Measurements from ENCODE around the gene CCSER2.
"Not testable (repeated sequence)": the region's sequence is repeated elsewhere in the genome, so short reads cannot be mapped to it uniquely, and the experiment has no call there.

Gene CCSER2

GRCh38 chr10:84317174-84317573 is 11.2 kb upstream of the CCSER2 start:
- no peak for DNase-seq

DNA sequence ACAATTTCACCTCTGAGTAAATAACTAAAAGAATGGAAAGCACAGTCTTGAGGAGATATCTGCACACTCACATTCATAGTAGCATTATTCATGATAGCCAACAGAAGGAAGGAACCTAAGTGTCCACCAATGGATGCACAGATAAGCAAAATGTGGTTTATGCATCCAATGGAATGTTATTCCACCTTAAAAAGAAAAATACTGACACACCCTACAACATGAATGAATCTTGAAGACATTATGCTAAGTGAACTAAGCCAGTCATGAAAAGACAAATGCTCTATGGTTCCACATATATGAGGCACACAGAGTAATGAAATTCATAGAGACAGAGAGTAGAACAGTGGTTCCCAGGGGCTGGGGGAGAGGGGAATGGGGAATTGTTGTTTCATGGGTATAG is 6.5 kb upstream of the CCSER2 start:
- DNase-seq = no peak

DNA sequence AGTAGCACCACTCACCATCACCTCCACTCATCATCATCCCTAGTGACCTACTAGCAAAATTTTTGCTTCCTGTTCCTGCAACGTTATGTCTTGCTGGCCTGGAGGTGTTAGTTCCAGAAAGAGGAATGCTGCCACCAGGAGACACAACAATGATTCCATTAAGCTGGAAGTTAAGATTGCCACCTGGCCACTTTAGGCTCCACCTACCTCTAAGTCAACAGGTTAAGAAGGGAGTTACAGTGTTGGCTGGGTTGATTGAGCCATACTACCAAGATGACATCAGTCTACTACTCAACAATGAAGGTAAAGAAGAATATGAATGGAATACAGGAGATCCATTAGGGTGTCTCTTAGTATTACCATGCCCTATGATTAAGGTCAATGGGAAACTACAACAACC is 4.8 kb upstream of the CCSER2 start:
- not testable (repeated sequence) for DNase-seq

DNA sequence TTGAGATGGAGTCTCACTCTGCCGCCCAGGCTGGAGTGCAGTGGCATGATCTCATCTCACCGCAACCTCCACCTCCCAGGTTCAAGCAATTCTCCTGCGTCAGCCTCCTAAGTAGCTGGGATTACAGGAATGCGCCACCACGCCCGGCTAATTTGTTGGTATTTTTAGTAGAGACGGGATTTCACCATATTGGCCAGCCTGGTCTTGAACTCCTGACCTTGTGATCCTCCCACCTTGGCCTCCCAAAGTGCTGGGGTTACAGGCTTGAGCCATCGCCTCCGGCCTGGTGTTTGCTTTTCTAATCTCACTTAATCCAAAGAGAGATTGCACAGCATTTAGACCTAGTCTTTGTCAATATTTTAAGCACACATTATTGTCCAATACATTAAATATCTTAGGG is 1.4 kb upstream of the CCSER2 start:
- DNase-seq = not testable (repeated sequence)

- peak; percentile 52 for DNase-seq
These were observed 815 bp downstream of the CCSER2 start for GRCh38 chr10:84329196-84329611.

GRCh38 chr10:84329986-84330651 is 1.7 kb downstream of the CCSER2 start:
- no peak for DNase-seq

DNA sequence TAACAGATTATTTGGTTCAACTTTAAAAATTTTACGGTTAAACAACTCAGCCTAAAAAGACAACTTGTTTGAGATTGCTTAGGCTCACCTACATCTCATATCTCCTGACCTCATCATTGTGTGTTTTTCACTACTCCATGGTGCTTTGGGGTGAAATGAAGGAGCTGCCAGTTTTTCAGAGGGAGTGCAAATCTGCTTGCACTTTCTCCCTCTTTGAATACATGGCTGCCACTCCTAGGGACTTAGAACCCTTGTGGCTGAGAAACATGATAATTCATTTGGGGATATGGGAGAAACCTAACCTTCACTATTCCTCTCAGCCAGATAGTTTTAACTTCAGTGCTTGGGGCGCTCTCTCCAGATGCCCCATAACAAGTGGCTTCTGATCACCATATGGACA is 2.7 kb downstream of the CCSER2 start:
- no peak for DNase-seq

DNA sequence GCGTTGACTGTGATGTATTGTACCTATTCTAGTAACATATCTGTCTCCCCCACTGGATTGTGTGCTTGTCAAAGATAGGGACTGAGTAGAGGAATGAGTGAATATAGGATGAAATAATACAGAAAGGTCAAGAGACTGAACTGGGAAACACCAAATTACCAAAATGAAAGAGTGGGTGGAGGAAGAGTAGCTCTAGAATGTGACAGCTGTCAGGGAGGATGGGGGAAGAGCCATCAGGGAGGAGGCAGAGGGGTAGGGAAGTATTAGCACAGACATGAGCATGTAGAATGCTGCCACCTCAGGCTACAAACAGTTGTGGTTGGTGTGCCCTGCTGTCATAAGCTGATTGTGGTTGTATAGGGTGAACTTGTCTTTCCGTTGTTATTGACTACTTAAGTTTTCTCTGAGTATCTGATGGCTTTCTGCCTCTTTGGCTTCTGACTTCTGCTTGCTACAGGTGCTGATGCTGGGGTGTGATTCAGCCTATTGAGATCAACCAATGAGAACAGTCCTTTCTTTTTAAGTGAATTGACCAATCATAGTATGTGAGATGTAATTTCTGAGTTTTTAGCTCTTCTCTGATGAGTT is 5.6 kb downstream of the CCSER2 start:
- DNase-seq = peak; percentile 42

GRCh38 chr10:84334811-84335210 is 6.4 kb downstream of the CCSER2 start:
- DNase-seq = no peak

GRCh38 chr10:84335516-84335915 is 7.1 kb downstream of the CCSER2 start:
- DNase-seq = no peak

GRCh38 chr10:84336406-84337090 is 8.2 kb downstream of the CCSER2 start:
- DNase-seq = no peak

GRCh38 chr10:84337199-84337598 is 8.8 kb downstream of the CCSER2 start:
- DNase-seq = no peak

DNA sequence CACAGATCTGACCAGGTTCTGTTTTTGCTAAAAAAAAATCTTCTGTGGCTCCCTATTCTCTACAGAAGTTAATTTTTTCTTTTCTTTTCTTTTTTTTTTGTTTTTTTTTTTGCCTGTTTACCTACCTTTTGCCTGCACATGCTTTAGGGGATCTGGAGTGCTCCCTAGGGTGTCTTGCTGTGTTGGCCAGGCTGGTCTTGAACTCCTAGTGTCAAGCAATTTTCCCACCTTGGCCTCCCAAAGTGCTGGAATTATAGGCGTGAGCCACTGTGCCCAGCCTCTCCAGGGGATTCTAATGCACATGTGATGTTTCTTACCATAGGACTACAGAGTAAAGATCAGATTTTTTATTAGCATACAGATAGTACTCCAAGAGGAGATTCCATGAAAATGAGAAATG is 10.6 kb downstream of the CCSER2 start:
- DNase-seq = no peak

DNA sequence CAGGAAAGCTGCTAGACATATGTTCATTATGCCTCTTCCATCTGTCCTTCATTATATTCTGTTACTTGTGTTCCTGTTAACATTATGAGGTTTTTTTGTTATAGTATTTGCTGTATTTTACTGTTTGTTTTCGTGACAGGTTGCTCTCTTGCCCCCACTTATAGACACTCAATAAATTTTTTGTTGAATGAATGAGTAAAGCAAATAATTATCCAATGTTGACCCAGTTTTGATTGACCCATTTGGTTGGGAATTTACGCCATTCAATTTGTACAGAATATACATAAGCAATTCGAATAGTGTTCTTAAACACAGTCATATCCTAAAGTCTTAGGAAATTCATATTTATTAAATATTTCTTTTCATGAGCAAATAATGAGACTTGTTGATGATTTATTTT is 11.8 kb downstream of the CCSER2 start:
- no peak for DNase-seq

GRCh38 chr10:84340632-84341537 is 12.5 kb downstream of the CCSER2 start:
- DNase-seq = no peak

GRCh38 chr10:84341538-84341856 is 13.1 kb downstream of the CCSER2 start:
- DNase-seq = no peak

DNA sequence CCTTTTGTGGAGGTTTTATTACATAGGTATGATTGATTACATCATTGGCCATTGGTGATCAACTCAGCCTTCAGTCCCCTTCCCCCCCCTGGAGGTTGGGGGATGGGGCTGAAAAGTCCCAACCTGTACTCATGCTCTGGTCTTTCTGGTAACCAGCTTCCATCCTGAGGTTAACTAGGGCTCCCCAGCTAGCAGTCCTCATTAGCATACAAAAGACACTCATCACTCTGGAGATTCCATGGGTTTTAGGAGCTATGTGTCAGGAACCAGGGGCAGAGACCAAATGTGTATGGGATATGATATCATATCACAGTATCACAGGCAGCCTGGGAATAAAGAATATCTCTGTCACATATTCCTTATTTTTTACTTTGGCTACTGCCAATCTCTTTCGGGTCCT is 13.6 kb downstream of the CCSER2 start:
- no peak for DNase-seq

DNA sequence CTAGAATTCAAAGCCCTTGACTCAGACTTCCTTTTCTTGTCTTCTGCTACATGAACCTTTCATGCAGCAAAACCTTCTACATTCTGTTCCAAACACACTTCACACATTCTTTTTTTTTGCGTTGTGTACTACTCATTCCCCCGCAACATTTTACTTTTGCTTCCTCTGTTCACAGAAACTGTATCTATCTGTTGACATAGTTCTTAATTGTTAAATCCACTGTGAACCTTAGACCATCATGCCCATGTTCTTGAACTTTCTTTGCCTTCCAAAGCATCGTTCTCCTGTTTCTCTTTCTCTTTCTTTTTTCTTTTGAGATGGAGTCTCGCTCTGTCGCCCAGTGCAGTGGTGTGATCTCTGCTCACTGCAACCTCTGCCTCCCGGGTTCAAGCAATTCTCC is 14.2 kb downstream of the CCSER2 start:
- no peak for DNase-seq

- DNase-seq = no peak
These were observed 15.4 kb downstream of the CCSER2 start for GRCh38 chr10:84343831-84344230.

GRCh38 chr10:84344526-84344925 is 16.1 kb downstream of the CCSER2 start:
- no peak for DNase-seq

- DNase-seq = not testable (repeated sequence)
These were observed 19.2 kb downstream of the CCSER2 start for GRCh38 chr10:84347575-84348002.

DNA sequence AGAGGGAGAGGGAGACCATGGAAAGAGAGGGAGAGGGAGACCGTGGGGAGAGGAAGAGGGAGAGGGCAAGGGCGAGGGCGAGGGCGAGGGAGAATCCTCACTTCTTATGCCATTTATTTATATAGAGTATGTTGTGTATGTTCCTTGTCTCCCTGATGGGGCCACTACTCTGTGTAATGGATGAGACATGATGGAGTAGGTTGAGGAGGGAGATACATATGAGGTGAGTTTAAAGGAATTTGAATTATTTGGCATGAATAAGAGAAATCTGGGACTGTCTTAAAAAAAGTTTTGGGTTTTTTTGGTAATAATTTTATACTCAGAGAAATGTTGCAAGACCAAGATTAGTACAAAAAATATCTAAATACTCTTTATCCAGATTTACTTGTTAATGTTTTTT is 20.1 kb downstream of the CCSER2 start:
- DNase-seq = no peak

DNA sequence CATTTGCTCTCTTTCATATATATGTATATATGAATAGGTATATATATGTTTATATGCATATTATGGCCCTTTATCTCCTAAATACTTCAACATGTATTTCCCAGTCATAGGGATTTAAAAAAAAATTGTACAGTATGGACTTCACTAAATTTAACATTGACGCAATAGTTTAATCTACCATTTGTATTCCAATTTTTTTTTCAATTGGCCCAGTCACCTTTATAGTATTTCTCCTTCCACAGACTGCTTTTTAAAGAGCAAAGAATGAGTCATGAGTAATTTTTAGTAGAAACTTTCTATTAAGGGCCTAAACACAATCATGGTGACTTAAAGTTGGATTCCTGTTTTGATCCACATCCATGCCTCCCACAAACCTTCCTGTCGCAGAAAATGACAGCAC is 20.5 kb downstream of the CCSER2 start:
- DNase-seq = no peak

Measured in activated CD4-positive, CD25-positive, alpha-beta regulatory T cell treated with anti-CD3 and anti-CD28 coated beads, Interleukin-2, amount 50 U/mL, for 72 hours (primary cell).